ENCODE results near the gene GALM.

Gene GALM

GRCh38 chr2:38765551-38765950, 99.6 kb downstream of the GALM start:
- H3K27ac ChIP-seq, result no peak overlapping the region
- no peak overlapping the region for H3K4me3 ChIP-seq
- H3K4me1 ChIP-seq, result no peaks in the 10 kb centered on the region
- H3K36me3 ChIP-seq, result no peaks in the 10 kb centered on the region
- DNase-seq, result no peak
- no peaks in the 10 kb centered on the region for H3K9me3 ChIP-seq
- intact Hi-C loops (cut with DNase I; ENCODE audit: low total_unique reads), result no loop called here
- no peak for TF ChIP-seq CTCF (IDR thresholded peaks at IDR 0.05)
- no peaks in the 10 kb centered on the region for H3K27me3 ChIP-seq

- intact Hi-C loops (cut with DNase I; ENCODE audit: low total_unique reads), result no loop called here
- H3K27me3 ChIP-seq, result no peaks in the 10 kb centered on the region
- DNase-seq, result no peak
- H3K4me1 ChIP-seq, result no peaks in the 10 kb centered on the region
- H3K9me3 ChIP-seq, result no peaks in the 10 kb centered on the region
- no peak for TF ChIP-seq CTCF (IDR thresholded peaks at IDR 0.05)
- H3K36me3 ChIP-seq, result no peaks in the 10 kb centered on the region
- no peak overlapping the region for H3K4me3 ChIP-seq
- no peak overlapping the region for H3K27ac ChIP-seq
These were observed 105.7 kb downstream of the GALM start for GRCh38 chr2:38771632-38772031.

GRCh38 chr2:38775097-38775920, 109.4 kb downstream of the GALM start:
- DNase-seq, result no peak
- H3K27ac ChIP-seq, result no peak overlapping the region
- H3K9me3 ChIP-seq, result no peaks in the 10 kb centered on the region
- peaks cover 0 to 12% (median 4%) of the 10 kb centered on the region in 4 donors for H3K4me1 ChIP-seq
- no peaks in the 10 kb centered on the region for H3K36me3 ChIP-seq
- intact Hi-C loops (cut with DNase I; ENCODE audit: low total_unique reads), result no loop called here
- H3K27me3 ChIP-seq, result no peaks in the 10 kb centered on the region
- no peak overlapping the region for H3K4me3 ChIP-seq
- TF ChIP-seq CTCF (IDR thresholded peaks at IDR 0.05), result no peak

- TF ChIP-seq CTCF (IDR thresholded peaks at IDR 0.05), result no peak
- Histone ChIP-seq H3K27ac (no peak overlapping the region), H3K9me3 (no peaks in the 10 kb centered on the region), H3K4me1 (peaks cover 0 to 12% (median 4%) of the 10 kb centered on the region in 4 donors), H3K27me3 (no peaks in the 10 kb centered on the region), H3K36me3 (peaks cover 0 to 2% (median under 1%) of the 10 kb centered on the region in 3 donors), H3K4me3 (no peak overlapping the region)
- DNase-seq, result no peak
- intact Hi-C loops (cut with DNase I; ENCODE audit: low total_unique reads), result no loop called here
These were observed 110.0 kb downstream of the GALM start for GRCh38 chr2:38775921-38776225.

- intact Hi-C loops (cut with DNase I; ENCODE audit: low total_unique reads), result no loop called here
- peaks cover 6 to 9% (median 7%) of the 10 kb centered on the region in 3 donors for H3K36me3 ChIP-seq
- DNase-seq, result no peak
- H3K9me3 ChIP-seq, result no peaks in the 10 kb centered on the region
- no peak for TF ChIP-seq CTCF (IDR thresholded peaks at IDR 0.05)
- peaks cover 0 to 12% (median 4%) of the 10 kb centered on the region in 4 donors for H3K4me1 ChIP-seq
- H3K27ac ChIP-seq, result no peak overlapping the region
- H3K4me3 ChIP-seq, result no peak overlapping the region
- no peaks in the 10 kb centered on the region for H3K27me3 ChIP-seq
These were observed 110.6 kb downstream of the GALM start for GRCh38 chr2:38776531-38776930.
